Measurements from ENCODE around the gene HDAC10.

HDAC10 gene

DNA sequence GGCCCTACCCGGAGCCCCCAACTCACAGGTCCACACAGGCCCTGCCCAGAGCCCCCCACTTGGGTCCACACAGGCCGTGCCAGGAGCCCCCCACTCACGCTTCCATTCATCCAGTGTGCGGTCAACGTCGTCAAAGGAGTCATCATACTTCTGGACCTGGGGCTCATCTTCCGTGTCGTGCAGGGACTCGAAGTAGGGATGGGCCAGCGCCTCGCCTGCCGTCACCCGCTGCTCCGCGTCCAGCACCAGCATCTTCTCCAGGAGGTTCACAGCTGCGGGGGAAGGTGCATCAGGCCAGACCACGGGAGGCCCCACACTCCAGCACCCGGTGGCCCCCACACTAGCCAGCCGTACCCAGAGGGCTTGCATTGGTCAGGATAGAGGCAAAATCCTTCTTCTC lies 4.0 kb upstream of the HDAC10 start:
- TF ChIP-seq TCF12 (IDR thresholded peaks at IDR 0.05; ENCODE audit: low read depth) (no peak), NFIC (IDR thresholded peaks at IDR 0.05) (no peak), YY1 (IDR thresholded peaks at IDR 0.05; ENCODE audit: low read depth) (no peak), TAF1 (IDR thresholded peaks at IDR 0.05; ENCODE audit: low read depth) (no peak), TEAD4 (IDR thresholded peaks at IDR 0.05) (no peak), CREB1 (IDR thresholded peaks at IDR 0.05; ENCODE audit: low read depth) (no peak), RAD21 (IDR thresholded peaks at IDR 0.05; ENCODE audit: low read depth) (no peak), EP300 (IDR thresholded peaks at IDR 0.05; ENCODE audit: borderline replicate concordance) (no peak), EGR1 (IDR thresholded peaks at IDR 0.05) (no peak), MAX (IDR thresholded peaks at IDR 0.05) (no peak), ZBTB7A (IDR thresholded peaks at IDR 0.05; ENCODE audit: low read depth) (no peak), FOXM1 (IDR thresholded peaks at IDR 0.05; ENCODE audit: borderline replicate concordance, low read depth) (no peak), CEBPB (IDR thresholded peaks at IDR 0.05) (no peak)
- TF ChIP-seq, protein P1, sequence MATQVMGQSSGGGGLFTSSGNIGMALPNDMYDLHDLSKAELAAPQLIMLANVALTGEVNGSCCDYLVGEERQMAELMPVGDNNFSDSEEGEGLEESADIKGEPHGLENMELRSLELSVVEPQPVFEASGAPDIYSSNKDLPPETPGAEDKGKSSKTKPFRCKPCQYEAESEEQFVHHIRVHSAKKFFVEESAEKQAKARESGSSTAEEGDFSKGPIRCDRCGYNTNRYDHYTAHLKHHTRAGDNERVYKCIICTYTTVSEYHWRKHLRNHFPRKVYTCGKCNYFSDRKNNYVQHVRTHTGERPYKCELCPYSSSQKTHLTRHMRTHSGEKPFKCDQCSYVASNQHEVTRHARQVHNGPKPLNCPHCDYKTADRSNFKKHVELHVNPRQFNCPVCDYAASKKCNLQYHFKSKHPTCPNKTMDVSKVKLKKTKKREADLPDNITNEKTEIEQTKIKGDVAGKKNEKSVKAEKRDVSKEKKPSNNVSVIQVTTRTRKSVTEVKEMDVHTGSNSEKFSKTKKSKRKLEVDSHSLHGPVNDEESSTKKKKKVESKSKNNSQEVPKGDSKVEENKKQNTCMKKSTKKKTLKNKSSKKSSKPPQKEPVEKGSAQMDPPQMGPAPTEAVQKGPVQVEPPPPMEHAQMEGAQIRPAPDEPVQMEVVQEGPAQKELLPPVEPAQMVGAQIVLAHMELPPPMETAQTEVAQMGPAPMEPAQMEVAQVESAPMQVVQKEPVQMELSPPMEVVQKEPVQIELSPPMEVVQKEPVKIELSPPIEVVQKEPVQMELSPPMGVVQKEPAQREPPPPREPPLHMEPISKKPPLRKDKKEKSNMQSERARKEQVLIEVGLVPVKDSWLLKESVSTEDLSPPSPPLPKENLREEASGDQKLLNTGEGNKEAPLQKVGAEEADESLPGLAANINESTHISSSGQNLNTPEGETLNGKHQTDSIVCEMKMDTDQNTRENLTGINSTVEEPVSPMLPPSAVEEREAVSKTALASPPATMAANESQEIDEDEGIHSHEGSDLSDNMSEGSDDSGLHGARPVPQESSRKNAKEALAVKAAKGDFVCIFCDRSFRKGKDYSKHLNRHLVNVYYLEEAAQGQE (IDR thresholded peaks at IDR 0.05; ENCODE audit: low read depth): no peak
- TF ChIP-seq, protein P2, sequence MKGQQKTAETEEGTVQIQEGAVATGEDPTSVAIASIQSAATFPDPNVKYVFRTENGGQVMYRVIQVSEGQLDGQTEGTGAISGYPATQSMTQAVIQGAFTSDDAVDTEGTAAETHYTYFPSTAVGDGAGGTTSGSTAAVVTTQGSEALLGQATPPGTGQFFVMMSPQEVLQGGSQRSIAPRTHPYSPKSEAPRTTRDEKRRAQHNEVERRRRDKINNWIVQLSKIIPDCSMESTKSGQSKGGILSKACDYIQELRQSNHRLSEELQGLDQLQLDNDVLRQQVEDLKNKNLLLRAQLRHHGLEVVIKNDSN (IDR thresholded peaks at IDR 0.05): no peak

DNA sequence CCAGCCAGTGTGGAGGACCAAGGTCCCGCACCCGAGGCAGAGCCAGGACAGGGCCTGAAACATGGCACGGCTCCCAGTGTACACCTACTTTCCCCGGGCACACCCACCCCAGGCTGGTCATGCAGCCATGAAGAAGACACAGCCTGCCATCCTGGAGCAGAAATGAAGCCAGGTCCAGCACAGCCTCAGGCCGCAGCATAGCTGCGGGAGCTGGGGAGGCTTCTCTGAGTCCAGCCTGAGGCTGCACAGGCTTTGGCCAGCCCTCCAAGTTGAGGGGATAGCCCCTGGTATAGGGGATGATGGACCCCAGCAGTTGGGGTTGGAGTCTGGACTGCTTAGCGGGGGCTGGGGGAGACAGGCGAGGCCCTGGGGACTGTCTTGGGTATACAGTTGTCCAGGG lies 2.9 kb upstream of the HDAC10 start:
- TF ChIP-seq TEAD4 (IDR thresholded peaks at IDR 0.05) (no peak), EGR1 (IDR thresholded peaks at IDR 0.05) (no peak), RAD21 (IDR thresholded peaks at IDR 0.05; ENCODE audit: low read depth) (no peak), CREB1 (IDR thresholded peaks at IDR 0.05; ENCODE audit: low read depth) (no peak), EP300 (IDR thresholded peaks at IDR 0.05; ENCODE audit: borderline replicate concordance) (no peak), FOXM1 (IDR thresholded peaks at IDR 0.05; ENCODE audit: borderline replicate concordance, low read depth) (no peak)
- TF ChIP-seq, protein P2 (IDR thresholded peaks at IDR 0.05): no peak

DNA sequence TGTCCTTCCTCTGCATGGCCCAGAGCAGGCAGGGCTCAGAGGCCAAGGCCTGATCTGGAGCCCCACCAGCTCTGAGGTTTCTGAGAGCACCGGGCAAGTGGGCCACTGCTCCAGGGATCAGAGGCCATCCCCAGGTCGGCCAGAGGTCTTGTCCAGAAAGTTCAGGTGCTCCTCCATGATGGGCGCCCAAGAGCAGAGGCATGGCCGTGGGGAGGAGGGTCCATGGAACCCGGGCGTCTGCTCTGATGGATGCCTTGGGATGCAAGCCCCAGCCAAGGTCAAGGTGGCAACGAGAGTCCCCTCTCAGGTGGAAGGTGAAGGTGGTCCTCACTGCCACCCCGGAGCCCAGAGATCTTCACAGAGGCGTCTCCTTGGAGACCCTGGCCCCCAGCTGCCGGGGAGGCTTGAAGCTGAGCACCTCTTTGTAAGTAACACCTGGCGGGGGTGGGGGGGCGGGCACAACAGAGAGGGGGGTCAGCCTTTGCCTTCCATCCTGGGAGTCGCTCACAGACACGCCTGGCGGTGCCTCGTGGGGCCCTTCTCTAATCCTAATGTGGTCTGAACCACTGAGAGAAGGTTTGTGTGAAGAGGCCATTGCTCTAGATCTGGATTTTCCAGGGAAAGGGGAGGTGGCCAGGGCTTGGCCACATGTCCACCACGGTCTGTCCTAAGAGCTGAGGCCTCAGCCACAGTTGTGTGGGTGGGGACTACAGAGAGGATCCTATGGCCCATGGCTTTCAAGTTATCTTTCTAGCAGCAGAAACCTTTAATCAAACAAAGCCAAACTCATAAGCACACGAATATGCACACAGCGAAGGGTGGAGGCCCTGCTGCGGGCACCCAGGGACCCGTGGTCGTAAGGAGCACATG lies 2.2 kb upstream of the HDAC10 start:
- TF ChIP-seq CEBPB (IDR thresholded peaks at IDR 0.05): no peak
- no peak for TF ChIP-seq EP300 (IDR thresholded peaks at IDR 0.05; ENCODE audit: borderline replicate concordance)
- no peak for TF ChIP-seq ZBTB7A (IDR thresholded peaks at IDR 0.05; ENCODE audit: low read depth)
- TF ChIP-seq FOXM1 (IDR thresholded peaks at IDR 0.05; ENCODE audit: borderline replicate concordance, low read depth): no peak
- TF ChIP-seq EGR1 (IDR thresholded peaks at IDR 0.05): no peak
- TF ChIP-seq TCF12 (IDR thresholded peaks at IDR 0.05; ENCODE audit: low read depth): no peak
- TF ChIP-seq NFIC (IDR thresholded peaks at IDR 0.05): no peak
- TF ChIP-seq RAD21 (IDR thresholded peaks at IDR 0.05; ENCODE audit: low read depth): no peak
- TF ChIP-seq TEAD4 (IDR thresholded peaks at IDR 0.05): no peak
- TF ChIP-seq, protein P2 (IDR thresholded peaks at IDR 0.05): no peak
- no peak for TF ChIP-seq MAX (IDR thresholded peaks at IDR 0.05)
- no peak for TF ChIP-seq TAF1 (IDR thresholded peaks at IDR 0.05; ENCODE audit: low read depth)
- TF ChIP-seq CREB1 (IDR thresholded peaks at IDR 0.05; ENCODE audit: low read depth): no peak
- TF ChIP-seq, protein P1 (IDR thresholded peaks at IDR 0.05; ENCODE audit: low read depth): no peak
- TF ChIP-seq YY1 (IDR thresholded peaks at IDR 0.05; ENCODE audit: low read depth): no peak

GRCh38 chr22:50252082-50253045 lies 1.3 kb upstream of the HDAC10 start:
- no peak for TF ChIP-seq YY1 (IDR thresholded peaks at IDR 0.05; ENCODE audit: low read depth)
- TF ChIP-seq, protein P1 (IDR thresholded peaks at IDR 0.05; ENCODE audit: low read depth): no peak
- TF ChIP-seq TCF12 (IDR thresholded peaks at IDR 0.05; ENCODE audit: low read depth): no peak
- TF ChIP-seq CEBPB (IDR thresholded peaks at IDR 0.05): no peak
- TF ChIP-seq, protein P2 (IDR thresholded peaks at IDR 0.05): no peak
- TF ChIP-seq RAD21 (IDR thresholded peaks at IDR 0.05; ENCODE audit: low read depth): peak; percentile 81
